Transverse colon (tissue), 4 donors: ENCODE data around the gene UBAC2. TPM values are rescaled to one million over a fixed set of nuclear protein-coding genes. Genes with fewer than 3 reads are reported as not detected.

Experiments
- DNase-seq: peaks from one replicate; pipeline ENCODE4 v3.0.0-alpha.2; 2019
- H3K27ac ChIP-seq, 4 donors: fragments of 200-600 bp; sonication (generic); 2 replicates each; pipeline ENCODE4 v1.5.1; 2016 to 2018; ENCODE audit warnings: inconsistent platforms in 4 of 4
- H3K27me3 ChIP-seq: fragments of 200-600 bp; sonication (generic); 2 replicates; pipeline ENCODE4 v1.5.1; 2017; ENCODE audit warnings: inconsistent platforms
- H3K36me3 ChIP-seq, 4 donors: fragments of 200-600 bp; sonication (generic); 2 replicates each; pipeline ENCODE4 v1.5.1; 2017 to 2019; ENCODE audit warnings: inconsistent platforms in 4 of 4
- H3K4me1 ChIP-seq, 4 donors: fragments of 200-600 bp; sonication (generic); 2 replicates each; pipeline ENCODE4 v1.5.1; 2017 to 2020; ENCODE audit warnings: inconsistent platforms in 4 of 4
- H3K4me3 ChIP-seq, 4 donors: fragments of 200-600 bp; sonication (generic); 1 replicate in 1 of 4; 2 replicates in 3 of 4; pipeline versions ENCODE4 v1.5.1 to v1.6.1; 2017 to 2019; ENCODE audit warnings: inconsistent platforms in 4 of 4
- H3K9me3 ChIP-seq, 2 donors: fragments of 200-600 bp; sonication (generic); 2 replicates each; pipeline ENCODE4 v1.5.1; 2017 to 2019; ENCODE audit warnings: inconsistent platforms in 2 of 2
- CTCF ChIP-seq, 5 experiments: fragments of 200-600 bp in 3 of 5; fragments of 450-650 bp in 2 of 5; sonication (generic) in 3 of 5; IDR thresholded peaks; 1 replicate in 2 of 5; 2 replicates in 3 of 5; pipeline ENCODE4 v1.5.1; 2016 to 2017; ENCODE audit warnings: antibody characterized with exemption in 5 of 5, inconsistent platforms in 3 of 5, mild to moderate bottlenecking in 2 of 5, moderate library complexity in 1 of 5
- EP300 ChIP-seq: sonication (generic); formaldehyde crosslinking; IDR thresholded peaks from one replicate; pipeline ENCODE4 v1.6.1; 2017; ENCODE audit warnings: antibody characterized with exemption, low read depth
- POLR2A ChIP-seq: fragments of 450-650 bp; IDR thresholded peaks from one replicate; pipeline ENCODE4 v1.6.1; 2016; ENCODE audit warnings: antibody characterized with exemption, mild to moderate bottlenecking, moderate library complexity
- POLR2AphosphoS5 ChIP-seq, 3 donors: sonication (generic); formaldehyde crosslinking; IDR thresholded peaks; one replicate each; pipeline ENCODE4 v1.6.1; 2016; ENCODE audit warnings: antibody characterized with exemption in 3 of 3
- WGBS, 2 donors: methylation state at CpG; one replicate each; pipeline ENCODE4 v1.1.5; 2018; ENCODE audit warnings: low coverage in 1 of 2; 5-methylcytosine and 5-hydroxymethylcytosine counted together
- in situ Hi-C, 4 donors: fragments of 200-750 bp; cut with MboI; loops; one replicate each; pipeline versions ENCODE4 v1.15.0 to v1.15.1; 2017; ENCODE audit warnings: low sequenced_read_pairs in 3 of 4, low pct_ligation_motif_present in 1 of 4, low pct_unique_long_range_greater_than_20kb in 1 of 4
- intact Hi-C: fragments of 100-400 bp; cut with DNase I; formaldehyde crosslinking; loops from one replicate; pipeline ENCODE4 v1.15.1; 2023; ENCODE audit warnings: low total_unique reads
- total RNA-seq, 4 donors: library from RNA; depleted of rRNA; stranded (reverse); fragments of >200 nt; gene quantifications; one replicate each; pipeline ENCODE4 v1.1.0, GENCODE V29; 2016

UBAC2 gene
- total RNA-seq, 4 donors from 2014 or later: 34.4 to 77.3 (median 66.5) TPM

DNA sequence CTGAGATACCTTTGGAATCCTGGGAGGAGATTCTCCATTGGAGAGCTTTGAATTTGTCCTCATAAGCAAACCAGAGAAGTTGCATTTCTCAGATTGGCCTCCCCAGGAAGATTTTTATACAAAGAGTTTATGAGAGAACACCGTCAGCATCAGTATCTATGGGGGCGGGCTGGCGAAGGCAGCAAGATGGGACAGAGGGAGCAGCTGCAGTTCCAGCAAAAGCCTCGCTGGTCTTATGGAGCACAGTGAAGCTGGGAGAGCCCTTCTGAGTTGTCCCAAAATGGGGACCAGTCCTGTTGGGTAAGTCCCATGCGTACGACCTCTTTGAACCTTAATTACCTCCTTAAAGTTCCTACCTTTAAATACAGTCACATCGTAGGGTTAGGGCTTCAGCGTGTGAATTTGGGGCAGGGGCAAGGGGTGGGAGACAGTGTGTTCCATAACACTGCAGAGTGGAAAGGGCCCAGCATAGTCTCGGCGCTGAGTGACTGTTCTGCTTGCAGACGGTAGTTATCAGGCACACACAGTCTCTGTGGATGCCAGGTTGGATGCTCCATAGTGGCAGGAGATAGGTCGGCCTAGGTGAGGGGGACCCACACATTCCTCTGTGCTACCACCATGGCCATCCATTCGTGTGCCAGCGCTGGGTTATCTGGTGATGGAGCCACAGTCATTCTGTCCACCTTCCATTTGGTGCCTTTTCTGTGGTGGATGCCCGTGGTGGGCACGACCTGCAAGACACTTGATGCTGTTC lies 141.5 kb downstream of the UBAC2 start:
- in situ Hi-C loops: no loop called here
- Histone ChIP-seq H3K9me3 (no peaks in the 10 kb centered on the region), H3K36me3 (peaks cover 0 to 17% (median 1%) of the 10 kb centered on the region in 4 donors), H3K4me3 (no peak overlapping the region), H3K4me1 (no peaks in the 10 kb centered on the region), H3K27ac (no peak overlapping the region), H3K27me3 (no peaks in the 10 kb centered on the region)
- no peak for TF ChIP-seq POLR2A
- no peak for TF ChIP-seq CTCF (IDR thresholded peaks at IDR 0.05)
- TF ChIP-seq EP300: no peak
- no peak for TF ChIP-seq POLR2AphosphoS5 (IDR thresholded peaks at IDR 0.05)
- WGBS, 2 donors: 96% methylated on average over 16 of the region's 16 CpGs; no CpG with 5 or more reads in 1 of the 2 donors
- intact Hi-C loops: no loop called here
- DNase-seq: no peak

DNA sequence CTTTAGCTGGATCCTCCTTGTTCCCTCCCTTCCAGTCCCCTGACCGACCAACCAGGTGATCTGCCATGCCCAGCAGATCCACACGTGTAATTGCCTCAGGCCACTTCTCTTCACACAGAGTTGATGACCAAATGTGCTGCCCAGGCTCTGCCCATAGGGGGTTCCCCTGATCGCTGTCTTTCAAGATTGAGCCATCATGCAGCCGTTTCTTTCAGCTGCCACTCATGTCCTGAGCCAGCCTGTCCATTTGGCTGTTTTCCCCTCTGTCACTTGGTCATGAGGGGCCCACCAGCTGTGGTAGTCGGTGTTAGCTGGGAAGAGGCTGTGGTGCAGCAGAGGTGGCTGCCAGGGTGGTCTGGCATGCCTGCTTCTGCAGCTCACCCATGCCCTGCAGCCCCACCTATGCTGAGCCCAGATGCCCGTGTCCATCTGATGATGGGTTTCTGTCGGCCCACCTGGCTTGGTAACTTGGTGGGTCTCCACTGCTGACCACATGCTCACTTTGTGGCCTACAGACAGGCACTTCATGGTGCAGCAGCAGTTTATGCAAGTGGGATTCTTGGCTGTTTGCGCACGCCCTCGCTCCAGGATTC lies 142.2 kb downstream of the UBAC2 start:
- Histone ChIP-seq H3K9me3 (no peaks in the 10 kb centered on the region), H3K4me1 (no peaks in the 10 kb centered on the region), H3K27me3 (no peaks in the 10 kb centered on the region), H3K36me3 (peaks cover 0 to 17% (median 1%) of the 10 kb centered on the region in 4 donors), H3K27ac (no peak overlapping the region), H3K4me3 (no peak overlapping the region)
- DNase-seq: no peak
- WGBS, 2 donors: 81% methylated on average over 9 of the region's 10 CpGs; no CpG with 5 or more reads in 1 of the 2 donors
- TF ChIP-seq POLR2AphosphoS5 (IDR thresholded peaks at IDR 0.05): no peak
- TF ChIP-seq CTCF (IDR thresholded peaks at IDR 0.05): no peak
- TF ChIP-seq EP300: no peak
- TF ChIP-seq POLR2A: no peak
- in situ Hi-C loops: no loop called here
- intact Hi-C loops: no loop called here

DNA sequence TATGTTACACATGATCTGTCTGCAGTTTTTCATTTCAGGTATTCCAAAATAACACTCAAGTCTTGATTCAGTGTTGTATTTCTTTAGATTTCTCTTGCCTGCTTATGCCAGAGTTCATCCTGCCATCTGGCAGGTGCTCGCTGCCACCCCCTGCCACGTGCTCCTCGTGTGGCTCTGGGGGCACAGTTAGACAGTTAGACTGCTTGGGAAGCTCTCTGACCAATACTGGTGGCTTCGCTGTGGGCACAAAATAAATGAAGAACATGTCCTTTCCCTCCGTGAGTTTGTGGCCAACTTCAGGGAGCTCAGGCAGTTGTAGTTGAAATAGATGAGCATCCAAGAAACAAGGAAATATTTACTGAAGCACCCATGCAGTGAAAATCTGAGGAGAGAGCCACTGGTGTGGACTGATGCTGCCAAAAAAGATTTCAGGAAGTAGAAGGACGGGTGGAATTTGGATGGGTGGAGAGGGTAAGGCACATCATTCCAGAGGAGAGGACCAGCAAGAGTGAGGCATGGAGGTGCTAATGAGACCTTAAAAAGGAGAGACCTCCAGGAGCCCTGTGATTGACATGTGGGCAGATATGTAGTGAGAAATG lies 144.1 kb downstream of the UBAC2 start:
- DNase-seq: no peak
- TF ChIP-seq POLR2AphosphoS5 (IDR thresholded peaks at IDR 0.05): no peak
- TF ChIP-seq CTCF (IDR thresholded peaks at IDR 0.05): no peak
- TF ChIP-seq EP300: no peak
- no peak for TF ChIP-seq POLR2A
- H3K9me3 ChIP-seq: no peaks in the 10 kb centered on the region
- in situ Hi-C loops: no loop called here
- H3K27ac ChIP-seq: no peak overlapping the region
- H3K4me3 ChIP-seq: no peak overlapping the region
- H3K4me1 ChIP-seq: no peaks in the 10 kb centered on the region
- H3K27me3 ChIP-seq: no peaks in the 10 kb centered on the region
- peaks cover 0 to 17% (median 1%) of the 10 kb centered on the region in 4 donors for H3K36me3 ChIP-seq
- 94% methylated on average over 6 of the region's 6 CpGs for WGBS, 2 donors
- intact Hi-C loops: no loop called here

GRCh38 chr13:99345345-99345744 lies 144.7 kb downstream of the UBAC2 start:
- TF ChIP-seq POLR2A (no peak), EP300 (no peak), CTCF (IDR thresholded peaks at IDR 0.05) (no peak)
- no peak for DNase-seq
- H3K4me1 ChIP-seq: no peaks in the 10 kb centered on the region
- H3K27ac ChIP-seq: no peak overlapping the region
- 94 to 95% methylated on average over 3 to 5 of the region's 5 CpGs for WGBS, 2 donors
- no peaks in the 10 kb centered on the region for H3K27me3 ChIP-seq
- H3K36me3 ChIP-seq: peaks cover 0 to 17% (median 1%) of the 10 kb centered on the region in 4 donors
- no peaks in the 10 kb centered on the region for H3K9me3 ChIP-seq
- H3K4me3 ChIP-seq: no peak overlapping the region
- in situ Hi-C loops: no loop called here
- intact Hi-C loops: no loop called here
